Natural killer cell (primary cell): ENCODE data around the gene PICK1. TPM values are rescaled to one million over a fixed set of nuclear protein-coding genes. Genes with fewer than 3 reads are reported as not detected.
"Not testable (repeated sequence)": the region's sequence is repeated elsewhere in the genome, so short reads cannot be mapped to it uniquely, and the experiment has no call there.

Experiments used
- ATAC-seq, 3 donors: fragments of 150-1000 bp in 2 of 3; fragments of 200-7000 bp in 1 of 3; cut with Tn5 transposase; 1 replicate in 1 of 3; 2 replicates in 2 of 3; pipeline ENCODE4 v1.10.0; 2021; ENCODE audit warnings: mild to moderate bottlenecking in 2 of 3, moderate library complexity in 2 of 3
- DNase-seq, 2 donors: peaks; one replicate each; pipeline versions ENCODE4 v3.0.0 to v3.0.0-alpha.2; 2013 to 2021; ENCODE audit warnings: mixed read lengths in 1 of 2
- H3K27ac ChIP-seq: one replicate; pipeline ENCODE4 v1.5.1; 2013; ENCODE audit warnings: mild to moderate bottlenecking, low read length
- H3K27me3 ChIP-seq: one replicate; pipeline ENCODE4 v1.6.1; 2013; ENCODE audit warnings: low read length; ENCODE audit not compliant: control insufficient read depth, insufficient read depth
- H3K36me3 ChIP-seq: one replicate; pipeline ENCODE4 v1.6.1; 2013; ENCODE audit warnings: low read length; ENCODE audit not compliant: control insufficient read depth, insufficient read depth
- H3K4me1 ChIP-seq: one replicate; pipeline ENCODE4 v1.6.1; 2013; ENCODE audit warnings: low read length; ENCODE audit not compliant: control insufficient read depth, insufficient read depth
- H3K4me3 ChIP-seq: one replicate; pipeline ENCODE4 v1.5.1; 2013; ENCODE audit warnings: low read length
- H3K9me3 ChIP-seq: one replicate; pipeline ENCODE4 v1.6.1; 2013; ENCODE audit warnings: low read length; ENCODE audit not compliant: control insufficient read depth, insufficient read depth
- H3K27ac Mint-ChIP-seq, 2 donors: one replicate each; pipeline ENCODE4 v1.8.0; 2022; ENCODE audit warnings: mild to moderate bottlenecking in 2 of 2, mixed read lengths in 2 of 2, moderate library complexity in 1 of 2
- H3K27me3 Mint-ChIP-seq, 2 donors: one replicate each; pipeline ENCODE4 v1.8.0; 2022; ENCODE audit warnings: low read depth in 2 of 2, mixed read lengths in 2 of 2
- H3K36me3 Mint-ChIP-seq: one replicate; pipeline ENCODE4 v1.8.0; 2022; ENCODE audit warnings: mixed read lengths
- H3K4me1 Mint-ChIP-seq, 2 donors: one replicate each; pipeline ENCODE4 v1.8.0; 2022; ENCODE audit warnings: mixed read lengths in 2 of 2
- H3K4me3 Mint-ChIP-seq: one replicate; pipeline ENCODE4 v1.8.0; 2022; ENCODE audit warnings: mild to moderate bottlenecking, moderate library complexity, mixed read lengths
- H3K9me3 Mint-ChIP-seq, 2 donors: one replicate each; pipeline ENCODE4 v1.8.0; 2022; ENCODE audit warnings: mixed read lengths in 2 of 2
- CTCF ChIP-seq: fragments of 200-600 bp; IDR thresholded peaks from one replicate; pipeline ENCODE4 v1.8.0; 2022; ENCODE audit warnings: antibody characterized with exemption
- WGBS: methylation state at CpG from one replicate; pipeline ENCODE4 v1.1.7; 2013; ENCODE audit warnings: missing lambda C conversion rate; ENCODE audit not compliant: insufficient coverage; 5-methylcytosine and 5-hydroxymethylcytosine counted together
- intact Hi-C: fragments of 100-400 bp; cut with micrococcal nuclease; formaldehyde crosslinking; loops from one replicate; pipeline ENCODE4 v1.14.2; 2022
- total RNA-seq, 4 donors: library from RNA; stranded (reverse); fragments of 120-200 nt in 1 of 4; gene quantifications; one replicate each; pipeline versions ENCODE4 v1.2.3 to v1.2.4, GENCODE V29; 2013 to 2022

Gene PICK1
- total RNA-seq, 3 donors from 2014 or later (not counting 1 experiment from before 2014, with no cell fraction given): 28.4 to 30.9 (median 29.9) TPM

DNA sequence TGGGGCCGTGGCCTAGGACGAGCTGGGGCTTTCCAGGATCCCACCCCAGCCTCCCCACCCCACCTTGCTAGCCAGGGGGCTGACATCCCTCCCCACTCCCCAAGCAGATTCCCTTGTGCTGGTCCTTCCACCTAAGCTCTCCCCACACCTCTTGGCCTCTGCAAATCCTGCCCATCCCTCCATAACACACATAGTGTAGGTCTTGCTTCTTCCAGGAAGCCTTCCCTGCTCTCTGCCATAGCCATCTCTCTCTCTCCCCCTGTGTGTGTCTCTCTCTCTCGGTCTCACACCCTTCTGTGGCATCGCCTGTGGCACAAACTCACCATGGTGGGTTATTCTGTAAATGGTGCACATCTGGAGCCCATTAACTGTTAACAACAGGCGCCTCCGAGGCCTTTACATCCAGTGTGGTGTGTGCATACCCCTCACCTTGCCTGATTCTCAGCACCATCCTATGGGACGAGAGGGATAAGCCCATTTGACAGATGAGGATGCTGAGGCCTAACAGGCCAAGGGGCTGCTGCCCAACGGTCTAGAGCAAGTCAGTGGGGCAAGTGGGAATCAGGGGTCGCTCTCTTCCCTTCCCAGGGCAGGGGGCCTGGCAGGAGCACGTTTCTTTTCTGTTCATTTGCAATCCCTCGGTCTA lies 22.2 kb upstream of the PICK1 start:
- H3K9me3 Mint-ChIP-seq: no peaks in the 10 kb centered on the region
- Histone ChIP-seq H3K36me3 (no peaks in the 10 kb centered on the region), H3K27me3 (no peaks in the 10 kb centered on the region), H3K9me3 (no peaks in the 10 kb centered on the region), H3K4me1 (peaks cover 8% of the 10 kb centered on the region), H3K4me3 (no peak overlapping the region), H3K27ac (no peak overlapping the region)
- H3K36me3 Mint-ChIP-seq: no peaks in the 10 kb centered on the region
- no peaks in the 10 kb centered on the region for H3K27me3 Mint-ChIP-seq
- intact Hi-C loops: no loop called here
- 84% methylated on average over 9 of the region's 11 CpGs for WGBS
- H3K4me1 Mint-ChIP-seq: peaks cover 0 to 5% of the 10 kb centered on the region in 2 donors
- no peak overlapping the region for H3K4me3 Mint-ChIP-seq
- ATAC-seq (no peak), DNase-seq (no peak)
- TF ChIP-seq CTCF: no peak
- no peak overlapping the region for H3K27ac Mint-ChIP-seq

DNA sequence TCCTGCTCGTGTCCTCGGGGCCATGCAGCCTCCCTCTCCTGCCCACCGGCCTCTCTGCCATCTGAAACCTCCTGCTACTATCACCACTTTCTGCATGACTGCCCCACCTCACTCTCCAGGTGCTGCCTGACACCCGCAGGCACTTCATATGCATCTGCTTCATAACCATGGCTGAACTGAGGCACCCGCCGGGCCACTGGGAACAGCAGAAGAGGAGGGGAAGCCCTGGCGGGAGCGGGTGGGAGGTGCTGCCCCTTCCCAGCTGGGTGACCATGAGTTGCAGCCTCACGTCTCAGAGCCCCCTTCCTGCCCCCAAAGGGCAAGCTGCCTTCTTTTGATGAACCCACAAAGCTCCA lies 21.7 kb upstream of the PICK1 start:
- no peaks in the 10 kb centered on the region for H3K36me3 Mint-ChIP-seq
- DNase-seq: no peak
- H3K9me3 Mint-ChIP-seq: no peaks in the 10 kb centered on the region
- no peaks in the 10 kb centered on the region for H3K27me3 Mint-ChIP-seq
- intact Hi-C loops: no loop called here
- H3K4me1 ChIP-seq: peaks cover 8% of the 10 kb centered on the region
- H3K27ac ChIP-seq: no peak overlapping the region
- ATAC-seq: no peak
- no peaks in the 10 kb centered on the region for H3K9me3 ChIP-seq
- no peaks in the 10 kb centered on the region for H3K27me3 ChIP-seq
- peaks cover 0 to 6% of the 10 kb centered on the region in 2 donors for H3K4me1 Mint-ChIP-seq
- no peak for TF ChIP-seq CTCF
- H3K27ac Mint-ChIP-seq: no peak overlapping the region
- H3K4me3 ChIP-seq: no peak overlapping the region
- H3K4me3 Mint-ChIP-seq: no peak overlapping the region
- no peaks in the 10 kb centered on the region for H3K36me3 ChIP-seq
- 80% methylated on average over 9 of the region's 9 CpGs for WGBS

GRCh38 chr22:38036392-38037062 lies 20.7 kb upstream of the PICK1 start:
- Mint-ChIP-seq H3K36me3 (no peaks in the 10 kb centered on the region), H3K9me3 (no peaks in the 10 kb centered on the region), H3K27ac (no peak overlapping the region), H3K27me3 (no peaks in the 10 kb centered on the region), H3K4me3 (no peak overlapping the region), H3K4me1 (peaks cover 2 to 16% of the 10 kb centered on the region in 2 donors)
- Histone ChIP-seq H3K27me3 (no peaks in the 10 kb centered on the region), H3K9me3 (no peaks in the 10 kb centered on the region), H3K4me1 (peaks cover 8% of the 10 kb centered on the region), H3K27ac (no peak overlapping the region), H3K4me3 (no peak overlapping the region), H3K36me3 (no peaks in the 10 kb centered on the region)
- DNase-seq: no peak
- intact Hi-C loops: no loop called here
- WGBS: 93% methylated on average over 9 of the region's 10 CpGs
- TF ChIP-seq CTCF: no peak
- ATAC-seq: no peak

DNA sequence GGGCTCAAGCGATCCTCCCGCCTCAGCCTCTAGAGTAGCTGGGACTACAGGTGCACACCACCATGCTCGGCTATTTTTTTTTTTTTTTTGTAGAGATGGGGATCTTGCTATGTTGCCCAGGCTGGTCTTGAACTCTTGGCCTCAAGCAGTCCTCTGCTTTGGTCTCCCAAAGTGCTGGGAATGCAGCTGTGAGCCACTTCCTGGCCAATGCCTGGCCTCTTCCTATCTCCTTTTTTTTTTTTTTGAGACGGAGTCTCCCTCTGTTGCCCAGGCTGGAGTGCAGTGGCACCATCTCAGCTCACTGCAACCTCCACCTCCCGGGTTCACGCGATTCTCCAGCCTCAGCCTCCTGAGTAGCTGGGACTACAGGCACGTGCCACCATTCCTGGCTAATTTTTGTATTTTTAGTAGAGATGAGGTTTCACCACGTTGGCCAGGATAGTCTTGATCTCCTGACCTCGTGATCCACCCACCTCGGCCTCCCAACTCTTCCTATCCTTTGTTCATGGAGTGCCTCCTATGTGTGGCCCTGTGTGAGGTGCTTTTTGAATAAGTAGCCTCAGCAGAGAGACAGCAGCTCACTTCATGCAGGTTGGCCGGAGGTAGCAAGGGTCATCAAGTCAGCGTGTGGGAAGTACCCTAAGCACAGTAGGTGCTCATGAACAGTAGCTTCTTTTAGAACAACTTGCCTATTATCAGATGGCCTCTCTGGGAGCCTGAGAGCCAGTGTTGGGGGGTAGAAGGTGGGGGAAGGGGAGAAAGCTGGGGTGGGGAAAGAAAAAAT lies 19.6 kb upstream of the PICK1 start:
- intact Hi-C loops, H3K9me3 ChIP-seq, H3K36me3 Mint-ChIP-seq, H3K27me3 Mint-ChIP-seq, H3K27me3 ChIP-seq, H3K27ac ChIP-seq, ATAC-seq, DNase-seq, H3K36me3 ChIP-seq, H3K4me3 ChIP-seq, H3K9me3 Mint-ChIP-seq, H3K4me3 Mint-ChIP-seq: not testable (repeated sequence)
- Mint-ChIP-seq H3K27ac (peak overlapping the region in 1 of 2 donors; percentile 20), H3K4me1 (peaks cover 9 to 25% of the 10 kb centered on the region in 2 donors)
- H3K4me1 ChIP-seq: peaks cover 15% of the 10 kb centered on the region
- 84% methylated on average over 13 of the region's 13 CpGs for whole genome bisulfite sequencing
